ENCODE measurements around the gene CUL4A.
A peak's percentile ranks its signal among the peaks of the same experiment; 100 is the strongest.

CUL4A gene

GRCh38 chr13:113274721-113275120 is 65.3 kb downstream of the CUL4A start:
- peaks cover 0 to 7% (median 0%) of the 10 kb centered on the region in 4 donors for H3K4me1 ChIP-seq
- no peak for TF ChIP-seq CTCF (IDR thresholded peaks at IDR 0.05)
- no peak overlapping the region for H3K4me3 ChIP-seq
- H3K9me3 ChIP-seq, result no peaks in the 10 kb centered on the region
- DNase-seq, result no peak
- no peaks in the 10 kb centered on the region for H3K36me3 ChIP-seq
- no peak overlapping the region for H3K27ac ChIP-seq
- intact Hi-C loops (cut with DNase I; ENCODE audit: low total_unique reads), result loop anchor here (5.0 kb wide), 1 partner anchor 113 kb away; no protein-coding TSS in a partner anchor
- peaks cover 0 to 3% of the 10 kb centered on the region in 2 donors for H3K27me3 ChIP-seq

GRCh38 chr13:113275387-113275786 is 66.0 kb downstream of the CUL4A start:
- peak; percentile 46 for TF ChIP-seq CTCF (IDR thresholded peaks at IDR 0.05)
- H3K36me3 ChIP-seq, result no peaks in the 10 kb centered on the region
- peaks cover 0 to 3% of the 10 kb centered on the region in 2 donors for H3K27me3 ChIP-seq
- no peaks in the 10 kb centered on the region for H3K9me3 ChIP-seq
- H3K4me1 ChIP-seq, result peaks cover 0 to 7% (median 0%) of the 10 kb centered on the region in 4 donors
- H3K4me3 ChIP-seq, result no peak overlapping the region
- H3K27ac ChIP-seq, result no peak overlapping the region
- DNase-seq, result no peak
- intact Hi-C loops (cut with DNase I; ENCODE audit: low total_unique reads), result loop anchor here (5.0 kb wide), 1 partner anchor 112 kb away; no protein-coding TSS in a partner anchor

- DNase-seq, result no peak
- intact Hi-C loops (cut with DNase I; ENCODE audit: low total_unique reads), result no loop called here
Observed at GRCh38 chr13:113280126-113280525, 70.7 kb downstream of the CUL4A start.

GRCh38 chr13:113283904-113284303 is 74.5 kb downstream of the CUL4A start:
- intact Hi-C loops (cut with DNase I; ENCODE audit: low total_unique reads), result no loop called here
- peaks cover 0 to 17% of the 10 kb centered on the region in 2 donors for H3K27me3 ChIP-seq
- DNase-seq, result no peak
- H3K4me3 ChIP-seq, result no peak overlapping the region
- H3K27ac ChIP-seq, result no peak overlapping the region
- no peaks in the 10 kb centered on the region for H3K9me3 ChIP-seq
- no peaks in the 10 kb centered on the region for H3K4me1 ChIP-seq
- TF ChIP-seq CTCF (IDR thresholded peaks at IDR 0.05), result no peak
- H3K36me3 ChIP-seq, result no peaks in the 10 kb centered on the region

More at GRCh38 chr13:113280126-113280525, 70.7 kb downstream of the CUL4A start:
- Histone ChIP-seq H3K27me3 (peaks cover 0 to 3% of the 10 kb centered on the region in 2 donors), H3K36me3 (no peaks in the 10 kb centered on the region), H3K4me1 (peaks cover 0 to 7% (median 0%) of the 10 kb centered on the region in 4 donors), H3K27ac (no peak overlapping the region), H3K9me3 (no peaks in the 10 kb centered on the region), H3K4me3 (no peak overlapping the region)
- TF ChIP-seq CTCF (IDR thresholded peaks at IDR 0.05), result no peak

- no peaks in the 10 kb centered on the region for H3K9me3 ChIP-seq
- H3K27me3 ChIP-seq, result peaks cover 0 to 29% of the 10 kb centered on the region in 2 donors
- H3K27ac ChIP-seq, result no peak overlapping the region
- H3K4me3 ChIP-seq, result no peak overlapping the region
- H3K4me1 ChIP-seq, result peaks cover 0 to 11% (median 2%) of the 10 kb centered on the region in 4 donors
- intact Hi-C loops (cut with DNase I; ENCODE audit: low total_unique reads), result no loop called here
- no peak for DNase-seq
- no peak for TF ChIP-seq CTCF (IDR thresholded peaks at IDR 0.05)
- H3K36me3 ChIP-seq, result no peaks in the 10 kb centered on the region
Observed at GRCh38 chr13:113288880-113289279, 79.5 kb downstream of the CUL4A start.

- no peak for TF ChIP-seq CTCF (IDR thresholded peaks at IDR 0.05)
- Histone ChIP-seq H3K27me3 (peaks cover 0 to 29% of the 10 kb centered on the region in 2 donors), H3K9me3 (no peaks in the 10 kb centered on the region), H3K27ac (no peak overlapping the region), H3K4me3 (no peak overlapping the region), H3K4me1 (peaks cover 0 to 16% (median 7%) of the 10 kb centered on the region in 4 donors), H3K36me3 (no peaks in the 10 kb centered on the region)
- no peak for DNase-seq
- intact Hi-C loops (cut with DNase I; ENCODE audit: low total_unique reads), result loop anchor here (10.0 kb wide), 1 partner anchor 204 kb away; the partner anchor contains the start of gene DCUN1D2
Observed at GRCh38 chr13:113291129-113291528, 81.7 kb downstream of the CUL4A start.
